PFSK-1 (cell line): ENCODE data around the gene EIPR1.

ENCODE experiments used
- FOXP2 ChIP-seq: optimal IDR thresholded peaks from 2 replicates; pipeline ENCODE3; 2011; ENCODE audit warnings: borderline replicate concordance, control low read depth, inconsistent platforms; ENCODE audit not compliant: insufficient read depth; ENCODE audit errors: extremely low read length, extremely low read depth
- POLR2AphosphoS5 ChIP-seq: IDR thresholded peaks from 2 replicates; pipeline ENCODE4 v1.6.1; 2012; ENCODE audit warnings: low read depth, mild to moderate bottlenecking, control low read depth, low read length, moderate library complexity
- REST ChIP-seq, 2 experiments: IDR thresholded peaks; 2 replicates each; pipeline versions ENCODE4 v1.6.1 to v1.8.0; 2011 to 2012; ENCODE audit warnings: low read depth in 2 of 2, low read length in 2 of 2, control low read depth in 1 of 2, inconsistent platforms in 1 of 2, mild to moderate bottlenecking in 1 of 2, moderate library complexity in 1 of 2; ENCODE audit not compliant: insufficient read depth in 1 of 2
- SIN3A ChIP-seq: IDR thresholded peaks from 2 replicates; pipeline ENCODE4 v1.6.1; 2012; ENCODE audit warnings: mild to moderate bottlenecking, low read length, moderate library complexity, borderline replicate concordance; ENCODE audit not compliant: insufficient read depth
- TAF1 ChIP-seq: IDR thresholded peaks from 2 replicates; pipeline ENCODE4 v1.6.1; 2012; ENCODE audit warnings: low read length, control low read depth, borderline replicate concordance; ENCODE audit not compliant: insufficient read depth

EIPR1 gene

GRCh38 chr2:3262437-3263388 is 114.9 kb downstream of the EIPR1 start:
- TF ChIP-seq REST (IDR thresholded peaks at IDR 0.05; ENCODE audit: insufficient read depth in 1 of 2, low read depth in 2 of 2, low read length in 2 of 2) (no peak), POLR2AphosphoS5 (no peak), FOXP2 (no peak), TAF1 (no peak), SIN3A (no peak)

GRCh38 chr2:3261511-3261910 is 116.1 kb downstream of the EIPR1 start:
- TF ChIP-seq REST (IDR thresholded peaks at IDR 0.05; ENCODE audit: insufficient read depth in 1 of 2, low read depth in 2 of 2, low read length in 2 of 2) (no peak), POLR2AphosphoS5 (no peak), SIN3A (no peak), FOXP2 (no peak), TAF1 (no peak)

- TF ChIP-seq REST (IDR thresholded peaks at IDR 0.05; ENCODE audit: insufficient read depth in 1 of 2, low read depth in 2 of 2, low read length in 2 of 2) (no peak), POLR2AphosphoS5 (no peak)
These were observed 116.7 kb downstream of the EIPR1 start for GRCh38 chr2:3260959-3261358.

GRCh38 chr2:3257826-3258225 is 119.8 kb downstream of the EIPR1 start:
- no peak for TF ChIP-seq TAF1
- TF ChIP-seq REST (IDR thresholded peaks at IDR 0.05; ENCODE audit: insufficient read depth in 1 of 2, low read depth in 2 of 2, low read length in 2 of 2): no peak
- TF ChIP-seq FOXP2: no peak
- TF ChIP-seq POLR2AphosphoS5: no peak
- no peak for TF ChIP-seq SIN3A

- no peak for TF ChIP-seq REST (IDR thresholded peaks at IDR 0.05; ENCODE audit: insufficient read depth in 1 of 2, low read depth in 2 of 2, low read length in 2 of 2)
- no peak for TF ChIP-seq FOXP2
- no peak for TF ChIP-seq POLR2AphosphoS5
These were observed 120.5 kb downstream of the EIPR1 start for GRCh38 chr2:3257166-3257565.
